Stimulated activated CD8-positive, alpha-beta memory T cell treated with anti-CD3 and anti-CD28 coated beads, Interleukin-4, amount 100 ng/mL, for 48 hours (primary cell): ENCODE measurements around the gene KIAA0753.
"Not testable (repeated sequence)": the region's sequence is repeated elsewhere in the genome, so short reads cannot be mapped to it uniquely, and the experiment has no call there.

Source experiments
- DNase-seq: peaks from one replicate; pipeline ENCODE4 v3.0.0-alpha.2; 2020

Gene KIAA0753

DNA sequence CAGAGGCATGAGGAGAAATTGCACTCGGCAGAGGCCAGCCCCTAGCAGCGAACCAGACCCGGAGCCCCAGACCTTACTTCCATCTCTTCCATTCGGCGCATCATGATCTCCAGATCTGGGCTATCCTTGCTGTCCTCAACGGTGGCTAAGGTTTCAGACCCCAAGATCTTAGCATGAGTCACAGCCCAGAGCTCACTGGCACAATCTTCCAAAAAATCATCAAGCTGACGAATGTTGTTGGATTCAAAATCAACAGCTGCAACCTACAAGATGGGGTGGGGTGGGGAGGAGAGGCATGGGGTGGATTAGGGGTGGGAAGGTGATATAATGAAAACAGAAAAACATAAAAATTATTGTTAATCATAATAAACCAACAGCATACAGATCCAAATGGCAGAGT, 44.4 kb downstream of the KIAA0753 start:
- no peak for DNase-seq

DNA sequence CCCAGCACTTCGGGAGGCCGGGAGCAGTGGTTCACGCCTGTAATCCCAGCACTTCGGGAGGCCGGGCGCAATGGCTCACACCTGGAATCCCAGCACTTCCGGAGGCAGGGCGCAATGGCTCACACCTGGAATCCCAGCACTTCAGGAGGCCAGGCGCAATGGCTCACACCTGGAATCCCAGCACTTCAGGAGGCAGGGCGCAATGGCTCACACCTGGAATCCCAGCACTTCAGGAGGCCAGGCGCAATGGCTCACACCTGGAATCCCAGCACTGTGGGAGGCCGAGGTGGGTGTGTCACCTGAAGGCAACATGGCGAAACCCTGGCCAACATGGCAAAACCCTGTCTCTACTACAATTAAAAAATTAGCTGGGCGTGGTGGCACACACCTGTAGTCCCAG, 47.1 kb downstream of the KIAA0753 start:
- not testable (repeated sequence) for DNase-seq

DNA sequence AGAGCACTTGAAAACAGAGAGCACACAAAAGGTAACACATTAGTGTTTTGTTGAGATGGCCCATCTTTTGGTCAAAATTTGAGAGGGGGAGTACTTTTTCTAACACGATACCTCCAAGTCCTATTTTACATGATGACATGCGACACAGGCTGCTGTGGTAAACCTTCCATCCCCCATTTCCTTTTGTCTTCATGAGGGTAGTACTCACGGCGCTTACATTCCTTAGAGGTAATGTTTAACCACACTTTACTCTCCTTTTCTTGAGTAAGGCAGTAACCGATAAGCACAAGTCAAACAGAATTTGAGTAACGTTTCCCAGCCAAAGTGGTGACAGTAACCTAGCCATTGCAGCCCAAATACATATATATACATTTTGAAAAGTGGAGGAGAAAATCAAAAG, 48.3 kb downstream of the KIAA0753 start:
- DNase-seq: no peak

DNA sequence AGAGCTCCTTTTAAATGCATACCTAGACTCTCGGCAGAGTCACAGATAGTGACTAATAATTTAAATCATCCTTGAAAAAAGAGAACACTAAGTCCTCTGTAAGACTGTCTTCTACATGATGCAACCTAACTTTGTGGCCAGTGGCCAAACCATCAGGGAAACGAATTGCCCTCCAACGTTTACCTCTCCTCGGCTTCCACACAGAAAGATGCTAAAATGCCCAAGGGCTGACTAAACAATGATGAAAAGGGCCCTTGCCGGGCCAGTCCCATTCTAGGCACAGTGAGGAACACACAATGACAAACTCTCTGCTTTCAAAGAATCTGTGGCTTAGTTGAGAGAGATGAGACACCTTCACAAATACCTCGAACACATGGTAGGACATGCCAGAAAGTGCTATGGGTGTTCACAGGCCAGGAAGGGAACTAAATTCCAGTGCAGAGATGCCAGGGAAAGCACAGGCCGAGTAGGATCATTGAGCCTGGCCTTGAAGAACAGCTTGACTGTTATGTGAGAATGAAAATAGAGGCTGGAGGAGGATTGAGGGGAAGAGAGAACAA, 48.8 kb downstream of the KIAA0753 start:
- no peak for DNase-seq

DNA sequence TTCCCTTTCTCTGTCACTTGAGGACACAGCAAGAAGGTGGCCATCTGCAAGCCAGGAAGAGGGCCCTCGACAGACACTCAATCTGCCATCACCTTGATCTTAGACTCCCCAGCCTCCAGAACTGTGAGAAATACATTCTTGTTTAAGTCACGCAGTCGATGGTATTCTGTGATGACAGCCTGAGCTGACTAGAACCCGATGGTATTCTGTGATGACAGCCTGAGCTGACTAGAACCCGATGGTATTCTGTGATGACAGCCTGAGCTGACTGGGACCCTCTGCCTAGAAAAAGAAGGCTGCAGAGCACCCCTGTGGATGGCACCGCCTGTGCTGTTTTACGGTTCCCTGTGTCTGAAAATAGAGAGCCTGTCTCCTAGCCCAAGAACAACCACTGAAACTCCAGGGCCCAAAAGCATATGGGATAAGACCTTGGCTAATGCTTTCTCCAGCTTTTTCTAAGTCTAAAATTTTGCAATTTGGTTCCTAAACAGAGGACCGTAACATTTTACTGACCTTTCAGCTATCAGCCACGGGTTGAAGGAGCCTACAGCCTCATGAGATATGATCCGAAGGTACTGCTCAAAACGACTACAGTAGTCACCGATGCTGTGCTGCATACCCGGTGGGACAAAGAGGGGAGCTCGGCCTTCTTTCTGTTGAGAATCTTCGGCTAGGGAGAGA, 51.1 kb downstream of the KIAA0753 start:
- no peak for DNase-seq

DNA sequence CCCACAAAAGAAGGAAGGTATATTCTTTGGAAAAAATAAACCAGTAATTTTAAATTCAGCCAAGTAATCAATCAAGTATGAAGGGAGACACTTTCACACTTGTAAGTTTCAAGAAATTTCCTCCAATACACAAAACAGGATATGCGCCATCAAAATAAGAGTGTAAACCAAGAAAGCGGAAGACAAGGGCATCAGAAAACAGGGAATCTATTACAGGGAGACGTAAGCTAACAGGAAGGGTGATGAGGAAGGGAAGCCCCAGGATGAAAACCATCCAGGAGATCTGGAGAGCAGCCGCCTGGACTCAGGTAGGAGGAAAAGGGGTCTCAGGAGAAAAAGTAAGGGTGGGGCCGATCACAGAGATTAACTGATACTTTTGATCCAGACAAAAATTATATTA, 52.3 kb downstream of the KIAA0753 start:
- no peak for DNase-seq

DNA sequence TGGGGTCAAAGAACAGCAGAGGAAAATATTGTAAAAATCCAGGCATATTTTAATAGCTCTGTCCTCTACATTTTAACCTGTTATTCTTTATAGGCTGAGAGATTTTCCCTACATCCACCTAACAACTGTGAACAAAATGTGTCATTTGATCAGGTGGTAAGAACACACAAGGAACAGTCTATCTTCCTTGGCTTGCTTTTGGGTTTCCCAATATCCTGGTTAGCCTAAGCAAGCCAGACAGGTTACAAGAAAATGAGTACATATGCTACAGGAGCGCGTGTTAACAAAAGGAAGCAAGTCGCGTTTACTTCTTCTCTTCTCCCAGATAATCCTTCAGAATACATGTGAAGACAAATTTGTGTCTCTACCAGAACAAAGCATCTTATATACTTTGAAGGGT, 53.2 kb downstream of the KIAA0753 start:
- DNase-seq: no peak

DNA sequence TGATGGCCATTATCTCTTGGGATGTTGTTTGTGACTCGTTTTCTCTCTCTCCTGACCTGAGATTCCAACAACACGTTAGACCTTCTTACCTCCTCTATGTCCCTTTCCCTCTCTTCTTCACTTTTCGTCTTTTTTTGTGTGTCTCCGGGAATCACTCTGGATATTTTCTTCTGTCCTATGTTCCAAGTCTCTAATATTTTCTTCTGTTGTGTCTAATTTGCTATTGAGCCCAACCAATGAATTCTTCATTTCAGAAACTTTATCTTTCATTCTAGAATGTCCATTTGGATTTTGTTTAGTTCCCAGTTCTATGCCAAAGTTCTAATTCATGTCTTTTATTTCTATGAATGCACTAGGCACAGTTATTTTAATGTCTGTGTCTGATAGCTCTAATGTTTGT, 57.1 kb downstream of the KIAA0753 start:
- DNase-seq: no peak

DNA sequence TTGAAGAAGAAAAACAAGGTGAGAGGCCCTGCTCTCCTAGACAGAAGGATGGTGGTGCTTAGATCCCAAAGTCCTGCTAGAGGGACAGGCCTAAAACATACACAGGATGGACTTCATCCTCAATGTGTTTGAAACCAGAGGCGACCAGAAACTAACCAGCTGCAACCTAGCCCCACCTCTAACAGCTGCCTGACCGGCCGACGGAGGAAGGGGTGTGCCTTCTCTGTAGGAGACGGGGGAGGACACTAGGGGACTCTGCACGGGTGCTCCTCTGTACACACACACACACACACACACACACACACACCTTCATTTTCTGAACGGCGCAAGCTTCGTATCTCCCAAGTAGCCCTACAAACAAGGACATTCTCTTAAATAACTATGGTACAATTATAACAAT, 59.9 kb downstream of the KIAA0753 start:
- DNase-seq: no peak

DNA sequence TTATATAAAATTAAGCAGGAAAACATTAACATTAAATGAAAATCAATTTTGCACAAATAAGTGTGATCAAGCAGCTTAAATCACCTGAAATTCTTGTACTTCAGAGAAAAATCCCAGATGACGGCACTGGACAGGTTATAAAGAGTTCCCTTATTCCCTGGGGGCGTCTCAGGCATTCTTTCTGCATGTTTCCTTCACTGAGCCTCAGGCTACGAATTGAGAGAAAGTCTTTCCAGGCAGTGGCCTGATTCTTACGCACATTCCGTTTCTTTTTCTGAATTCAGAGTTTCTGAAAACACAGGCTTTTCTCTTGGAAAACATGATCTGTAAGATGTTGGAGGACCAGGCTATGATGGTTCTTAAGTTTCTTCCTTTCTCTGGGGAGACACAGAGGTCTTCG, 62.0 kb downstream of the KIAA0753 start:
- DNase-seq: no peak

DNA sequence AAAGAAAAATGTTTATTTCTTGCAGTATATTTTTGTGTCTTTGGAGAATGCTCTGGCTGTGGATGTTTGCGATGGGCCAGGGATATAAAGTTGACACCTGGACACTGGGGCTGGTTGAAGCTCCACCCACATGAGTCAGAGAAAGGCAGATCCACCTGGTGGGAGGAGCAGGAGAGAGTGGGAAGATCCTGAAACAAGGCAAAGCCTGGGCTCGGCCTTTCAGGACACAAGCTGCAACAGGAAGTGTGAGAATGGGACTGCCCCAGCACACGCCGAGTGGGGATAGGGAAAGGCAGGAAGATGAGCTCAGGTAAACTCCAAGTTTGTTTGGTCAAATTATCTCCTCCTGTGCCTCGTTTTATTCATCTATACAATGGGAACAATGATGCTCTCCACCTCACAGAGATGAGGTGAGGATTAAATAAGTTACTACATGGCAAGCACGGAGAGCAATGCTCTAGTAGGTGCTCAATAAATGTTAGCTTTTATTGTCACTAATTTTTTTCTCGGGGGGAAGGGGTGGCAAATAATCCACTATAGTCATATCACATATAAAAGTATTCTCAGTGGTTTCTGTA, 62.7 kb downstream of the KIAA0753 start:
- DNase-seq: no peak

DNA sequence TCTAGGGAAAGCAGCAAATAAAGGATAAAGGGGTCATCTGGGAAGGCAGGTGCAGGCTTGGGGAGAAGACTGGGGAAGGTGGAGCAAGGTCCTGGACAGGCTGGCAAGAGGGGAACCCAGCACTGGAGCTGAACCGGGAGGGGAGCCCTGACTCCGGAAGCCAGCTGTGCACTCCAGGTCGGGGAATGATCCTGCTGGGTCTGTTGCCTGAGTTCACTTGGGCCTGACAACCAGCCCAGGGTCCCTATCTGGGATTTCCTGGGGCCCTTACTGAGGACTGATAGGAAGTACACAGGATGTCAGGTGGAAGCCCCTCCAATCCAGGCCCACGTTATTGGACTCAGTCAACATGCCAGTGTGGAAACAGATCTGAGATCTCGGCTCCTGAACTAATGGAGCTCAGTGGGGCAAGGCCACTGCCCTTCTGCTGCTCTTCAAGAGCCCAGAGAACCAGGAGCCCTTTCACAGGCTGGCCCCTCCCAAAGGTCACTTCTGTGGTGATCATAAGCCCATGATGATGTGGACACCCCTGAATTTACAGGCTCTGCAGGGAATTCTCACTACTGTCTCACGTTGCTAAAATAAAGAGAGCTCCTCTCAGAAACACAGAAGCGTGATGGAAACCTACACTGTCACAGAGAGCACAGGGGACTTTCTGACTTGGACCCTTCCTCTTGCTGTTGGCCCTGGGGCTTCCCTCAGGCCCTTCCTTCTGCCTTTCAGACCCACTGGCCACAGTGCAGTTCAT, 64.3 kb downstream of the KIAA0753 start:
- no peak for DNase-seq

DNA sequence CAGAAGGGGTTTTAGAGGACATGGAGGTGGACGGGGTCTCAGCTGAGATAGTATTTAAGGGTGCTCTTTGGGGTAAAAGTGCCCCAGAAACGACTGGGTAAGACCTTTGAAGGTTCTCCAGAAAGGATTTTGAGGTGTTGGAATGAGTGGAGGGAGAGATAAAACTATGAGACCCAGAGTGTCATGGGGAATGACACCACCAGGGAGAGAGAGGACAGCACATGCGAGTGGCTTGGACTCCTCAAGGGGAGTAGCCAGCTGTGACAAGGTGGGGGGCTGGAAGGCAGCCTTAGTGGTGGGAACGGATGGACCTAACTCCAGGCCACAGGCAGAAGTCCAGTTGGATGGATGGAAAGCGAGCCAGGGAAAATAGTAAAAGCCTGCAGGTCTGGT, 64.9 kb downstream of the KIAA0753 start:
- DNase-seq: no peak

DNA sequence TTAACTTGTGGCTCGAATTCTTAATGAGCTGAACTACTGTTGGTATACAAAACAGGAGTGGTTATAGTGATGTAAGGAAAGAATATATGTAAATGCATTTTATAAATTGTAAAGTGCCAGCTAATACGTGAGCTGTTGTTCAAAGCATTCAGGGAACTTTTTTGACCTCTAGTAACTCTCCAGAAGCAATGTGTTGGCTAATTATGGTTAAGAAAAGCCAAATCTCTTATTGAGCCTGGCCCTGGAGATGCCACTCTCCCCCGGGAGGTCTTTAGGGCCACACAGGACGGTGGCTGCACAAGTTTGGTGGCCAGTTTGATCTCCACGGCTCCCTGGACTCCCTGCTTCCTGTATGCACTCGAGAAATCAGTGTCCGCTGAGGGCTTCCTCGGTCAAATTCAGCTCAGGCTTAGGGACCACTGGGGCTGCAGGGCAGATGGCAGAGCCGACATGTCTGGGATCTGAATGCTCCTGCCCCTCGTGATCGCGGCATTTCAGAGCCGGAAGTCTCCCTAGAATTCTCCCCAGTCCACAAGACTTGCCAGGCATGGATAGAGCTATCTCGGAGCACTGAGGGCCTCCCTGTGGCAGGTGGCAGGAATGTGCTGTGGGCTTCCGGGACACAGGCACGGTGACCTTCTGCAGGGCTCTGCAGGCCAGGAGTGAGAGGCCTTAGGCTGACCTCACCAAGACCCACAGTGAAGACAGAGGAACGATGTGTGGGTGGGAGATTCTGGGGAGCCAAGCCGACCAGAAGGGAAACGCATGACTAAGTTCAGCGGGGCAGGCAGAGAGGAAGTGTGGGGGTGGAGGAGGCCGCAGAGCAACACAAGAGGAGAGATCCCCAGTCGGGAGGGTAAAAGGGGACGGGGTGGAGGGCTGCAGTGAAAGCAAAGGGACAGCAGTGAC, 65.6 kb downstream of the KIAA0753 start:
- peak; percentile 69 for DNase-seq

DNA sequence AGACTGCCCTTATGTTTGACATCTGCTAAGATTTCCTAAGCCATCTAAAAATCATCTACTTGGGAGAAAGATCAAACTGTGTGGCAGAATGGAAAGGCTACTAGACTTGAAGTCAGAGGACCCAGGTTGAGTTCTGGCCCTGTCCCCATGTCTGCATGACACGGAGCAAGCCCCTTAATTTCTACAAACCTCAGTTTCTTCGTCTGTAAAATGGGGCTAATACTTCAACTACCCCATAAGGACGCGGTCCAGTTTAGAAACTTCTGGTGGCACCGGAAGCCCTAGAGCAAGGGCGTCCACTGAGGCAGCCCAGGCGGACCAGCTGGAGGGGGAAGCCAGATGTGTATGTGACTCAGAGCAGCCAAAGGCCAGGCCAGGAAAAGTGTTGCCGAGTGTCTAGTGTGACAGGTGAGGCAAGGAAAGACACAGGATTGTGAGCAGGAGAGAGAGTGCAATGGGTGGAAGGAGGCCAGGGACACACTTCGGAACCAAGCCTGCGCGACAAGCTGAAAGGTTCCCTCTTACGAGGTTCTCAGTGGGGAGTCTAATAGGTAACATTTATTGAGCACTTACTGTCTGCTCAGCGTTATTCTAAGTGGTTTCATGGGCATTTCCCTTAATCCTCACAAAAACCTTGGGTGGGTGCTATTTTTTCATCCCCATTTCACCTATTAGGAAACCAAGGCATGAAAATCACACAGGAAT, 66.4 kb downstream of the KIAA0753 start:
- DNase-seq: no peak

DNA sequence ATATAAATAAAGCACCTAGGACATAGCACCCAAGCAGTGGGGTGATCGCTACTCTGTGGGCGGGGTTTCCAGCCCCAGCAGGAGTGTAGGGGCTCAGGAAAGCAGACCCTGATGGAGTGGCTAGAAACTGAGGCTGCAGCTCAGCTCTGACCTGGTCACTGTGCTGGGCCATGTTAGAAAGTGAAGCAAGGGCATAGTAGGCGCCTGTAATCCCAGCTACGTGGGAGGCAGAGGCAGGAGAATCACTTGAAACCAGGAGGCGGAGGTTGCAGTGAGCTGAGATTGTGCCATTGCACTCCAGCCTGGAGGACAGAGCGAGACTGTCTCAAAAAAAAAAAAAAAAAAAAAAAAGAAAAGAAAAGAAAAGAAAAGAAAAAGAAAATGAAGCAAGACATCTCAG, 67.0 kb downstream of the KIAA0753 start:
- DNase-seq: not testable (repeated sequence)

DNA sequence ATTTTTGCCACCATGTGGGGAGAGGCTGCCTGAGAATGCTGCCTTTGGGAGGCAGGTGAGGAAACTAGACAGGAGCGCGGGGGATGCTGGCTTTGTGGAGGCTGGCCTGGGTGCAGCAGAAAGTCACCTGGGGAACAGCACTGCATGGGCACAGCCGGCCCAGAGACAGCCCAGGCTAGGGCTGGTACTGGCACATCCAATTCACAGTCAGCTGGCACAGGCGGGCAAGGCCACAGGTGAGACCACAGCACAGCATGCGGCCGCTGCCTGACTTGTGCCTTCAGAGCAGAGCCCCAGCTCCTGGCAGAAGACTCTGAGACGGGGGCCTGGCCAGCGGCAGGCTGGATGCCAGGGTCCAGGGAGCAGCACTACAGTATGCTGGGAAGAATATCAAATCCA, 67.5 kb downstream of the KIAA0753 start:
- no peak for DNase-seq

DNA sequence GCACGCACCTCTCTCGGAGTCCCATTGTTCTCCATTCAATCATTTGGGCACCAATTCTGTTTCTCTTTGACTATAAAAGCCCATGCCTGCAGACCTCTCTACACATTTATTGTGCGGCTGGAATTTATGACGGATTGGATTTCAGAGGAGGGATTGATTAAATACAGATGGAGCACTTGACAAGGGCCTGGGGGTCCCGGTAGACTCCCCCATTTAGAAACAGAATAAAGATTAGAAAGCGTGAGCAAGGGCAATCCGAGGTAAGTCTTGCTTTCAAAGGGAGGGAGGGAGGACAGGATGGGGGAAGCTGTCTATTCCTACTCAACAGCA, 69.1 kb downstream of the KIAA0753 start:
- no peak for DNase-seq

DNA sequence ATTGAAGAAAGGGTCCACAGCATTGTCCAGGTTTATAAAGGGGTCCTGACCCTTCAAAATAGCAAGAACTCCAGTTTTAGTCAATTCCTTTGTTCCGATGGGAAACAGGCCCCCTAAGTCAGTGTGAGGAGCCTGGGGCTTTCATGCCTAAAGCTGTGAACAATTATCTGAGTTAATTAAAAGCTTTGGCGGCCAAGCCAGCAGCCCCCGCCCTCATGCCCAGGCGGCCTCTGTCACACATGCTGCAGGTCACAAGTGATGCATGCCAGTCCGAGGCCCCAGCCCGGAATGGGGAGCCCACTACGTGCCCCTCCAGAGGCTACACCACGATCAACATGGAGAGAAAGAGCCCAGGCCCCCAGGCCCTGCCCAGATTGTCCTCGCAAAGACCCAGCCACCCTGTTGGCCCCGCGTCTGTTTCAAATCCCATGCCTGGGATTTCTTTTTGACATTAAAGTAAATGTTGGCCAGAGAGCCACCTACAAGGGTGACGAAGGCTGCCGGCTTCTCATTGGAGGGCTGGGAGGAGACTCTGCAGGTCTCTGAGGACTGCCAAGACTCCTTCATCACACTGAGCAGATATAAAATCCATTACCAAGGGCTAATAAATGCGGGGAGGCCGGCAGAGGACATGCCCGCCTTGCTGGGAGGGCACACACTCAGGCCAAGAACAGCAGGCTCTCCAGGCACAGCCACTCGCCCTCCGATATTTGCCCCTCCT, 69.6 kb downstream of the KIAA0753 start:
- DNase-seq: no peak

DNA sequence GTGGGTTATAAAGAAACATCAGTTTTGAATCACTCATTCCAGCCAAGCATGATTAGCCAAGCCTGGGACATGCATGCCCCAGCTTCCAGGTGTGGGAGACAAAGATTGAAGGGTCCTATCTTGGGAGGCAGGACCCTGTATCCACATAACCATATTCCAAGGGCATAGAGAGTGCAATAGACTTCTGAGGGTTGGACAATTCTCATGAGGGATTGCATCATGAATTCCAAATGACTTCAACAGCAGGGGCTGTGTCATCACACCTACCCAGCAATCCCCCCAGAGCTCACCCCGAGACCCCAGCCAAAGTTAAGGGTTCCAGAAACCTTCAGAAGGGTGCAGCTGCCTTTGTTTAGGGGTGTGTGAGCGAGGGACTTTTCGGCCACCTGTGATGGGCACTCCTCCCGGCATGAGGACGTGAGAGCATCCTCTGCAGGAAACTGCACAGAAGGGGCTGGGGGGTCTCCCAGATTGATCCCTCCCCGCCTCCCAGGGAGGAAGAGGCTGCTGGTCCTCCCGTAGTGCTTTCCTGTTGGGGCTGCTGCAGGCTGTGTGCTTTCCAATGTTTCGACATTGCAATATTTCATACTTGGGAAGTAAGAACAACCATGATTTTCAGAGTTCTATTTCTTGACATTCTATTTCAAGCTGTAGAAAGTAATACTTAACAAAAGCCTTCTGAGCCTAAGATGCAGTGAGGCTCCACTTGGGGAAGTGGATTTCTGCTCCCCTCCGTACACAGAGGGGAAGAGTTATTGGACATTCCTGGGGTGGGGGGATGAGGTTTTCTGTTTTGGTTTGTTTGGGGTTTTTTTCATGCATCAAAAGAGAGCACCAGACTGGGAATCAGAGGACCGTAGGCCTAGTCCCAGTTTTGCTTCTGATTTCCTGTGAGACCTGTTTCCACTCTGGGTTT, 70.9 kb downstream of the KIAA0753 start:
- no peak for DNase-seq
